ENCODE results near the gene PPM1G. TPM values are rescaled to one million over a fixed set of nuclear protein-coding genes. Genes with fewer than 3 reads are reported as not detected.

Gene PPM1G
- polyA plus RNA-seq, 4 donors: 87.3 to 98.8 (median 92.5) TPM

GRCh38 chr2:27350106-27350693 is 59.2 kb downstream of the PPM1G start:
- no peak for DNase-seq (ENCODE audit: low read depth in 4 of 4, low spot score in 2 of 4)

GRCh38 chr2:27347641-27348040 is 61.8 kb downstream of the PPM1G start:
- no peak for DNase-seq (ENCODE audit: low read depth in 4 of 4, low spot score in 2 of 4)

DNA sequence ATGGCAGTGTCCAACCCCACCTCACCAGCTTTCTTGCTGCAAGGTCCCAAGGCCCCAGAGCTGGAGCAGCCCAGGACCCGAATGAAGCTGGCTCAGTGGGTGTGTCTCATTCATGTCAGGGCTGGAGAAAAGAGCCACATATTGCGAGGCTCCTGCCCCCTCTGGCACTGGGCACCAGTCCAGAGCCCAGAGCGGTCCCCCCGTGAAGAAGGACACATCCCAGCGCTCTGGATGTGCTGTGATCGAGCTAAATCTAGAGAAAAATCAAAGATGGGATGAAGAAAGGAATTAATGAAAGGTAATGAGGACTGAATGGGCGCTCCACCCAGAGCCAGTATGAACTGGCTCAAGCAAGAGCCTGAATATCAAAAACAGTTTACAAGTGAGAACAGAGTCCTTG is 73.2 kb downstream of the PPM1G start:
- no peak for DNase-seq (ENCODE audit: low read depth in 4 of 4, low spot score in 2 of 4)

GRCh38 chr2:27335311-27335710 is 74.1 kb downstream of the PPM1G start:
- no peak for DNase-seq (ENCODE audit: low read depth in 4 of 4, low spot score in 2 of 4)

Other genes with a start within 250 kb of the PPM1G start
- gene ATRAID, start 197.6 kb downstream of the PPM1G start, polyA plus RNA-seq (ENCODE audit: insufficient read length in 4 of 4): 100 to 1,000 TPM; 144 to 186 (median 158) TPM
- gene SLC5A6, start 197.3 kb downstream of the PPM1G start, polyA plus RNA-seq (ENCODE audit: insufficient read length in 4 of 4): 10 to 100 TPM; 29.6 to 48.6 (median 39.4) TPM
- 10 to 100 TPM; 34.7 to 63.8 (median 46.3) TPM for gene CAD, start 192.2 kb downstream of the PPM1G start, polyA plus RNA-seq (ENCODE audit: insufficient read length in 4 of 4)
- gene SLC30A3, start 146.5 kb downstream of the PPM1G start, polyA plus RNA-seq (ENCODE audit: insufficient read length in 4 of 4): 10 to 100 TPM in 1 of 4 donors, 1 to 10 TPM in 3; 5.3 to 11.2 (median 7.0) TPM
- gene DNAJC5G, start 134.2 kb downstream of the PPM1G start, polyA plus RNA-seq (ENCODE audit: insufficient read length in 4 of 4): 1 to 10 TPM in 2 of 4 donors, under 1 TPM in 2; 0.43 to 1.6 (median 0.83) TPM
- 1 to 10 TPM; 3.4 to 8.7 (median 4.7) TPM for gene TRIM54, start 127.2 kb downstream of the PPM1G start, polyA plus RNA-seq (ENCODE audit: insufficient read length in 4 of 4)
- 1 to 10 TPM in 2 of 4 donors, under 1 TPM in 2; 0.59 to 1.5 (median 1.1) TPM for gene UCN, start 101.1 kb downstream of the PPM1G start, polyA plus RNA-seq (ENCODE audit: insufficient read length in 4 of 4)
- gene MPV17, start 86.5 kb downstream of the PPM1G start, polyA plus RNA-seq (ENCODE audit: insufficient read length in 4 of 4): 10 to 100 TPM; 69.5 to 93.3 (median 80.5) TPM
- 10 to 100 TPM; 65.4 to 82.3 (median 73.2) TPM for gene GTF3C2, start 52.8 kb downstream of the PPM1G start, polyA plus RNA-seq (ENCODE audit: insufficient read length in 4 of 4)
- 10 to 100 TPM; 44.1 to 58.6 (median 52.8) TPM for gene EIF2B4, start 39.3 kb downstream of the PPM1G start, polyA plus RNA-seq (ENCODE audit: insufficient read length in 4 of 4)
- gene SNX17, start 39.0 kb downstream of the PPM1G start, polyA plus RNA-seq (ENCODE audit: insufficient read length in 4 of 4): 100 to 1,000 TPM in 3 of 4 donors, 10 to 100 TPM in 1; 99.0 to 127 (median 108) TPM
- gene ZNF513, start 28.9 kb downstream of the PPM1G start, polyA plus RNA-seq (ENCODE audit: insufficient read length in 4 of 4): 10 to 100 TPM; 16.4 to 28.5 (median 21.2) TPM
- 100 to 1,000 TPM; 125 to 146 (median 132) TPM for gene NRBP1, start 19.0 kb upstream of the PPM1G start, polyA plus RNA-seq (ENCODE audit: insufficient read length in 4 of 4)
- 10 to 100 TPM in 1 of 4 donors, 1 to 10 TPM in 3; 7.4 to 11.5 (median 8.2) TPM for gene KRTCAP3, start 32.8 kb upstream of the PPM1G start, polyA plus RNA-seq (ENCODE audit: insufficient read length in 4 of 4)
- 10 to 100 TPM; 33.3 to 78.8 (median 49.9) TPM for gene IFT172, start 80.2 kb upstream of the PPM1G start, polyA plus RNA-seq (ENCODE audit: insufficient read length in 4 of 4)
- 10 to 100 TPM in 1 of 4 donors, 1 to 10 TPM in 3; 7.1 to 10.9 (median 8.8) TPM for gene FNDC4, start 85.6 kb upstream of the PPM1G start, polyA plus RNA-seq (ENCODE audit: insufficient read length in 4 of 4)
- gene GCKR, start 87.2 kb upstream of the PPM1G start, polyA plus RNA-seq (ENCODE audit: insufficient read length in 4 of 4): under 1 TPM in 2 of 4 donors, not detected in 2; 0.16 to 0.28 TPM
- gene ZNF512, start 173.5 kb upstream of the PPM1G start, polyA plus RNA-seq (ENCODE audit: insufficient read length in 4 of 4): 10 to 100 TPM; 66.1 to 84.9 (median 75.4) TPM
- 10 to 100 TPM; 11.0 to 14.7 (median 11.5) TPM for gene CCDC121, start 219.4 kb upstream of the PPM1G start, polyA plus RNA-seq (ENCODE audit: insufficient read length in 4 of 4)
- 10 to 100 TPM; 52.3 to 66.8 (median 58.8) TPM for gene GPN1, start 219.5 kb upstream of the PPM1G start, polyA plus RNA-seq (ENCODE audit: insufficient read length in 4 of 4)